Measurements from ENCODE around the gene TTC33. TPM values are rescaled to one million over a fixed set of nuclear protein-coding genes. Genes with fewer than 3 reads are reported as not detected.

TTC33 gene
- total RNA-seq, 1 donor from 2014 or later, result 14.3 TPM

DNA sequence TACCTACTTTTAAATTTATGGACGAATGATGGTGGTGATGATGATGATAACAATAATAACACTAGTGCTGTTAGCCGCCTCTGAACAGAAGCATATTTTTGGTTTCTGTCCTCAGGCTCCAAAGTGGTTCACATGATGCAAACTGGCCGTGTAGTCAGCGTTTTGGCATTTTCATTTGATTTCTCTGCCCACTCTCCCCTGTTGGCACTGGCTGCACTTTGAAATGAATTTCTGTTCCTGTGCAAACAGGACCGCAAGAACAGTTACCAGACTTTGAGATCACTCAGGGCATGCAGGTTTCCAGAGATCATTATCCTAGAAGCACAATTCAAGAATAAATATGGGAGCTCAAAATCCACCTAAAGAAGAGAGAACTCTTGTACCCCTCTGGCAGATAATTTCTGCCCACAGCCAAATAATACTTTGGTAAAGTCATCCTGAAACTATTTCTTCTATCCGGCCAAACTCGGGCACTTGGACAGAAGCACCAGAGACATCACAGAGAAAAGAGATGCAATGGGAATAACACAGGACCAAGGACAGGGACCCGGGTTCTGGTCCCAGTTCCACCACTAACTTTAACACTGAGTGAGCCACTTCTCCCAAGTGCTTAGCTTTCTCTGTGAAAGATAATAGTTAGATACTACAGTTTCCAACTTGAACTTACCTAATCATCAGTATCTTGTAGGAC is 277.8 kb downstream of the TTC33 start:
- Histone ChIP-seq H3K27me3 (ENCODE audit: low read depth) (no peaks in the 10 kb centered on the region), H3K9me3 (replicated peaks) (peaks cover 6% of the 10 kb centered on the region), H3K4me1 (no peaks in the 10 kb centered on the region), H3K36me3 (no peaks in the 10 kb centered on the region), H3K27ac (replicated peaks) (no peak overlapping the region), H3K4me3 (no peak overlapping the region)
- DNase-seq, result no peak
- no peak for TF ChIP-seq CTCF (IDR thresholded peaks at IDR 0.05; ENCODE audit: borderline replicate concordance)
- intact Hi-C loops (cut with micrococcal nuclease), result no loop called here

GRCh38 chr5:40475561-40475960 is 280.2 kb downstream of the TTC33 start:
- no peak for TF ChIP-seq CTCF (IDR thresholded peaks at IDR 0.05; ENCODE audit: borderline replicate concordance)
- H3K27me3 ChIP-seq (ENCODE audit: low read depth), result no peaks in the 10 kb centered on the region
- H3K36me3 ChIP-seq, result no peaks in the 10 kb centered on the region
- no peak for DNase-seq
- intact Hi-C loops (cut with micrococcal nuclease), result no loop called here
- H3K4me3 ChIP-seq, result no peak overlapping the region
- H3K27ac ChIP-seq (replicated peaks), result no peak overlapping the region
- no peaks in the 10 kb centered on the region for H3K4me1 ChIP-seq
- H3K9me3 ChIP-seq (replicated peaks), result no peaks in the 10 kb centered on the region

GRCh38 chr5:40474250-40474649 is 281.5 kb downstream of the TTC33 start:
- no peak for DNase-seq
- H3K27me3 ChIP-seq (ENCODE audit: low read depth), result no peaks in the 10 kb centered on the region
- no peak overlapping the region for H3K4me3 ChIP-seq
- intact Hi-C loops (cut with micrococcal nuclease), result no loop called here
- H3K4me1 ChIP-seq, result no peaks in the 10 kb centered on the region
- TF ChIP-seq CTCF (IDR thresholded peaks at IDR 0.05; ENCODE audit: borderline replicate concordance), result no peak
- H3K9me3 ChIP-seq (replicated peaks), result peaks cover 5% of the 10 kb centered on the region
- no peak overlapping the region for H3K27ac ChIP-seq (replicated peaks)
- no peaks in the 10 kb centered on the region for H3K36me3 ChIP-seq

- no peak overlapping the region for H3K4me3 ChIP-seq
- H3K4me1 ChIP-seq, result peaks cover 4% of the 10 kb centered on the region
- TF ChIP-seq CTCF (IDR thresholded peaks at IDR 0.05; ENCODE audit: borderline replicate concordance), result no peak
- H3K36me3 ChIP-seq, result no peaks in the 10 kb centered on the region
- no peak overlapping the region for H3K27ac ChIP-seq (replicated peaks)
- intact Hi-C loops (cut with micrococcal nuclease), result no loop called here
- no peaks in the 10 kb centered on the region for H3K27me3 ChIP-seq (ENCODE audit: low read depth)
- H3K9me3 ChIP-seq (replicated peaks), result peaks cover 23% of the 10 kb centered on the region
- DNase-seq, result no peak
These were observed 290.3 kb downstream of the TTC33 start for GRCh38 chr5:40465416-40465815.

DNA sequence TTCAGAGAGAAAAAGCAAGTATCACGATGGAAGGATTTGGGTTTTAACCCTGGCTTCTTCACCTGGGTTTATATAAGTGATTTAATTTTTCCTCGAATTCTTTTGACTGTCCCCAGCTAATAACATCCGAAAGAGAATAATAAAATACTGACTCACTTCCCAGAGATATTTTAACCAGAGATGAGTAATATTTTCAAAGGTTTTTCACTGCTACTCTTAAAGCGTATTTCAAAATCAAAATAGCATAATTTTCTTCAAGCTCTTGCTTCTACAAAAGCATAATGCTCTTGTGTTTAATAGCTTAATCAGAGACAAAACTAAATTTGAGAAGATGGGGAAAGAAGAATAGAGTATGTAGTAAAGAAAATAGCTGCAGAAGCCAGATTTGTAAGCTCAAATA is 291.2 kb downstream of the TTC33 start:
- intact Hi-C loops (cut with micrococcal nuclease), result no loop called here
- TF ChIP-seq CTCF (IDR thresholded peaks at IDR 0.05; ENCODE audit: borderline replicate concordance), result no peak
- no peaks in the 10 kb centered on the region for H3K27me3 ChIP-seq (ENCODE audit: low read depth)
- H3K9me3 ChIP-seq (replicated peaks), result peaks cover 30% of the 10 kb centered on the region
- H3K27ac ChIP-seq (replicated peaks), result no peak overlapping the region
- peaks cover 4% of the 10 kb centered on the region for H3K4me1 ChIP-seq
- no peak overlapping the region for H3K4me3 ChIP-seq
- no peaks in the 10 kb centered on the region for H3K36me3 ChIP-seq
- DNase-seq, result no peak

Other genes with a start within 250 kb of the TTC33 start
- gene PTGER4, start 76.0 kb downstream of the TTC33 start, total RNA-seq, result 6.2 TPM
- gene PRKAA1, start 42.4 kb upstream of the TTC33 start, total RNA-seq, result 38.5 TPM
- 624 TPM for gene RPL37, start 79.3 kb upstream of the TTC33 start, total RNA-seq
- 6.1 TPM for gene CARD6, start 85.4 kb upstream of the TTC33 start, total RNA-seq
- gene C7, start 153.5 kb upstream of the TTC33 start, total RNA-seq, result 175 TPM